ENCODE results near the gene TOGARAM1.

- no peak for TF ChIP-seq CTCF (IDR thresholded peaks at IDR 0.05; ENCODE audit: low read depth, low read length)
- TF ChIP-seq POLR2A (IDR thresholded peaks at IDR 0.05; ENCODE audit: extremely low read depth, insufficient read length): no peak
- TF ChIP-seq MAX (IDR thresholded peaks at IDR 0.05; ENCODE audit: low read depth, low read length): no peak
Observed at GRCh38 chr14:44990533-44990932, 28.5 kb downstream of the TOGARAM1 start.

Measured in NB4 (cell line).